ENCODE data around the gene CRKL.

CRKL gene

DNA sequence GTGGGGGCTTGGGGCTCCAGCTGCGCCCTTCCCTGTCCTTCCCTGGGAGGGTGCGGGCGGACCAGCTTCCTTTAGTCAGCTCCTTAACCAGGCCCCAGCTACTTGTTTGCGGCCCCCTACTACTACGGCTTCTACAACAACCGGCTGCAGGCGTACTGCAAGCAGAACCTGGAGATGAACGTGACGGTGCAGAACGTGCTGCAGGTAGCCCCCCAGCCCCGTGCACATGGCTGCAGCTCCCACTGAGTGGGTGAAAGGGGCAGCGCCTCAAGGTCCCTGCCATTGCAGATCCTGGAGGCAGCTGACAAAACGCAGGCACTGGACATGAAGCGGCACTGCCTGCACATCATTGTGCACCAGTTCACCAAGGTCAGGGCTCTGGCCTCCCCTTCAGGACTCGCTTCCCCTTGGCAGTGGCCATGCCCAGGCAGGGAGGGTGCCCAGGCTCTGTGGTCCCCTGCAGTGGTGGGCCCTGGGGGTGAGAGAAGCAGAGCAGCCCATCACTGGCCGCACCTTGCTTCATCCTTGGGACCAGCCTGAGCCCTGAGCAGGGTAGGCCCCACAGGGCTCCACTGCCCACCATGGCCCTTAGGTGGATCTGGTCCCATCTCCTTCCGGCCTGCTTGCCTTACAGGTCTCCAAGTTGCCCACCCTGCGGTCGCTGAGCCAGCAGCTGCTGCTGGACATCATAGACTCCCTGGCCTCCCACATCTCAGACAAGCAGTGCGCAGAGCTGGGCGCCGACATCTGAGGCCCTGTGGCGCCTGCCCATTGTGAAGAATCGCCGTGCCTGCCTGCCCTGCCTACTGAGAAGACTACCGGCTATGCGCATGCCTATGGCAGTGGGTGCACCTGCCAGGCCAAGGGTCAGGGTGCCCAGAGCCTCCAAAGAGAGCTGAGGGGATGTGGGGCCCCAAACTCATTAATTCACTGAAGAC is 79.7 kb downstream of the CRKL start:
- no peak for DNase-seq (ENCODE audit: low read depth)

DNA sequence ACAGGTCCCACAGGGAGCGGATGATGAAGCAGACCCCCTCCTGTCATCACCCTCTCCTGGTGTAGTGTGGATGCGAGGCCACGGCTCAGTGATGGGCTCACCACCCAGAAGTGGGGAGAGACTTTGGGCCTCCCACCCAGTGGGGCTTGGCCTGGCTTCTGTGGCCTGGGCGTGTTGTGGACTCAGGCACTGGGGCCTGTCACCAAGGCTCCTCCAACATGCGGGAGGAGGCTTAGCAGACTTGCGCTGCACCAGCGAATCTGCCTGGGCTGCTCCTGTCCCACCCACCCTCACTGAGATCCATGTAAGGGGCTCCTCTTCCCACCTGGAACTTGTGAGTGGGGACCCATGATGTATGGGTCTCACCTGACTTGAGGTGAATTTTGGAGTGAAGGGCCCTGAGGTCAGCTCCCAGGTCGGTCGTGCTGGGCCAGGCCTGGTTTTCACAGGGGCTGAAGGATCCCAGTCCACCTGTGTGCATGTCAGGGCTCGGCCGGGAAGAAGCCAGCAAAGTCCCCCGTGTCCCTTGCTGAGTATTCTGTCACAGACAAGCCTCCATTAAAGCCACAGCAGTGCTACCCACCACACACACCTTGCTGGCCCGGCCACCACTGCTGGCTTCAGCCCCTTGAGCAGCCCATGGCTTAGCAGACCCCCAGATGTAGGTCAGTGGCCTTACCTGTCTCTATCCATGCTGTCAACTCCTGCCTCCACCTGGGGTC is 80.5 kb downstream of the CRKL start:
- DNase-seq (ENCODE audit: low read depth): no peak

DNA sequence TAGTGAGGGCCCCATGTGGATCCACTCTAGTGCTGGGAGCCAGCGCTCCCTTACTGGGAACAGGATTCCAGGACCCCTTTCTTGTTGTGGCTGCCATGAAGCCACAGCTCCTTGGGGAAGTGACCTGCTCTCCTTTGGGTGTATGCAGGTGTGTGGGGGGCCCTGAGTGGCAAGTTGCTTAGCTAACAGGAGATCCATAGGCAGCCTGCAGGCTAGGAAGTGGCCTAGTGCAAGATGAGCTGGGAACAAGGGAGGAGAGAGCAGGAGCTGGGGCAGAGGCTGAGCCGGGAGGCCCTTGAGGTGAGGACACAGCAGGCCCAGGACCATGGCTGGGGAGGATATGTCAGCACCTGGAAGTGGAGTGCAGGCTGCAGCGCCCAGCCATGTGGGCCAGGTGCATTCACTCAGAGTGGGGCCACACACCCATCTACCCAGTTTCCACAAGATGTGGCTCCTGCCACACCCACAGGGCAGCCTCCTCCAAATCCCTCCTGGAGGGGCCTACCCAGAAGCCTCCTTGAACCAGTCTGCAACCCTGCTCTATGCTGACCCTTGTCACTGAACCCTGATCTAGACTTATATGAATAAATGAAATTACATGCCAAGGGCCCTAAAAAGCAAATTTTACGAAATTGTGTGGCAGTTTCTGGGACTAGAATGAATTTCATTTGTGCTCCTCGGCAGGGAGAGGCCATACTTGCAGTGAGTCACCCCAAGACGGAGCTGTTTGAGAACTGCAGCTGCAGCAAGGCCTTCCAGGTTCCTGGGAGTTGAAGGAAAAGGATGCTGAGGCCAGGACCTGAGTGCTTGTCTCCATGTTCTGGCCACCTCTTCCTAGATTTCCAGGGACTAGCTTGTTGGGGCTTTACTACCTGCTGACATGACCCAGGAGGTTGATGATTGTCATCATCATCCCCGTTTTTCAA is 81.5 kb downstream of the CRKL start:
- DNase-seq (ENCODE audit: low read depth): no peak

DNA sequence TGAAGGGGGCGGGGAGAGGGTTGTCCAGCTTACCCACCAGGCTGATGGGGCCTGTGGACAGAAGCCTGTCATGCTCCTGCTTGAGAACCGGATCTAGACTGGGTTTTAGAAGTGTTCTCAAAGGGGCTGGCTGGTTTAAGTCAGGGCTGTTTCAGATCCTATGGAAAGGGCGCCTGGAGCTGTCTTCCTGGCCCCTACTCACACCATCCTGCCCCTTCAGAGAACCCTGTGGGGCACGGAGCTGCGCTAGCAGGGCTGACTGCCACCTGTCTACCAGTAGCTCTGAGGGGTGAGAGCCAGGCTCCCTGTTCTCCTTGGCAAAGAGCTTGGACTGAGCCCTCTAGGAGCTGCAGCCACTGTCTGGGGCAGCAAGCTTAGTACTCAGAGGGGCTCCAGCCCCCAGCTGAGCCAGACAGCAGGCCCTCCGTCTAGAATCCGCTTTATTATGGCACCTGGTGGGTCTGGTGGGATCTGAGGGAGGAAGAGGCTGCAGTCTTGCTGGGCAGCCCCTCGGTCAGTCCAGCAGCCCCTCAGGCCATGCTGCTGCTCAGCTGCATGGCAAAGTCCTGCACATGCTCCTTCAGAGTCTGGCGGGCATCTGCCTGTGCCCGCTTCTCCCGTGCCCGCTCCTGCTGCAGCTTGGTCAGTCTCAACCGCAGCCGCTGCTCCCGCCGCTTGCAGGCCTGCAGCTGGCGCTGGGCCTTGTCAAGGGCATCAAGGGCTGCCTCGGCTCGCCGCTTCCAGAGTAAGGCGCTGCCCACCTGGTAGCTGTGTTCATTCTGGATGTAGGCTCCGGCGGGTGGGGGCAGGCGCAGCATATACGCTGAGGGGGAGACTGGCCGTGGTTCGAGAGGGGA is 82.4 kb downstream of the CRKL start:
- DNase-seq (ENCODE audit: low read depth): no peak

DNA sequence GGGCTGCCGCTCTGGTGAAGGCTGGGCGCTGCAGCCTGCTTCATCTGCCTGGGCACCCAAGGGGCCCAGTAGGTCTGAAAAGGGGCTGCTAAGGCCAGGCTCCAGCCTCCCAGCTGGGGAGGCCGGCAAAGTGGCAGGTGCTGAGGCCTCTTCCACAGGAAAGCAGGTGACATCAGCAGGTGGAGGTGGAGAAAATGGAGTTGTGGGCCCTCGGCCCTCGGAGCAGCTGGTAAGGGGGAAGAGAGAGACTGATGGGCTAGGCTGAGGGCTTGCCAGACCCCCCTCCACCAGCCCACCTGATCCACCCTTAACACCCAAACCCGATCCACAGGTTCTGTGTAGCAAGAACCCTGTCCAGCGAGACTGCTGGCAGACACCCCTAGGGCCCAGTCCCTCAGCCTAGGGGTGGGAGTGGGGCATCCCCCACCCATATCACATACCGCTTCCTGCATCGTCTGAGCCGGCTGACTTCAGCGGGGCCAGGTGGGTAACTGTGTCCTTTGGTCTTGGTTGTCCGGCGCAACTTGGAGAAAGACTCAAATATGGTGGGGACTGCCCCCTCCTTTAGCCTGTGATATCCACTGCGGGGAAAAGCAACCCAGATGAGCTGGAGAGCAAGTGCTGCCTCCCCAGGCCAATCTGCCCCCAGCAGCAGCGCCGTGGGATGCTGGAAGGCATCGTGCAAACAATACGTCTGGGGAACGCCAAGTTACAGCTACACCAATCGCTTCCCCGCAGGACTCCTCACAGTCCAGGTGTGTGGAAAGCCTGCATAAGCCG is 83.2 kb downstream of the CRKL start:
- no peak for DNase-seq (ENCODE audit: low read depth)

DNA sequence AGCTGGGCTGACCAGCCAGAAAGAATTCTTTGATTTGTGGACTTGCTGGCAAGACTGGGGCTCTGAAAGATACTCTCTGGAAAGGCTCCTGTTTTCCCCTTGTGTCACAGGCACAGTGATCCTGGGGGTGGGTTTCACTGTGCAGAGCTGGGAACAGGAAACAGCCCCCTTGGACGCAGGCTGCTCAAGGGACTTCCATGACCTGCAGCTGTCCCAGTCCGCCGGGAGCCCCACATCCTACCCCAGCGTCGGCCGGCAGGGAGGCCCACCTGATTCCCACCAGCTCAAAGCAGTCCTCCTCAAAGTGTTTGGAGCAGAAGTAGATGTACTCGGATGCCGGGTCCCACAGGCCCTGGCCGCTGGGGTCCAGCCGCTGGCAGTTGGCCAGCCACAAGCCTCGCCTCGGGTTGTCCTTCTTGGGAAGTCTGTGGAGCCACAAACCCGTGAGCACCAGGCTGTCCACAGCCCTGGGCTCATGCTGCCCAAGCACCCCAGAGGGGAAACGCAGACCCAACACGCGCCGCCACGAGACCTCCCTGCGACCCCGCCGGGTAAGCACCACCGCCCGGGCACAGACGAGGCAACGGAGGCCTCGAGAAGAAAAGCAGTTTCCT is 83.9 kb downstream of the CRKL start:
- DNase-seq (ENCODE audit: low read depth): no peak

DNA sequence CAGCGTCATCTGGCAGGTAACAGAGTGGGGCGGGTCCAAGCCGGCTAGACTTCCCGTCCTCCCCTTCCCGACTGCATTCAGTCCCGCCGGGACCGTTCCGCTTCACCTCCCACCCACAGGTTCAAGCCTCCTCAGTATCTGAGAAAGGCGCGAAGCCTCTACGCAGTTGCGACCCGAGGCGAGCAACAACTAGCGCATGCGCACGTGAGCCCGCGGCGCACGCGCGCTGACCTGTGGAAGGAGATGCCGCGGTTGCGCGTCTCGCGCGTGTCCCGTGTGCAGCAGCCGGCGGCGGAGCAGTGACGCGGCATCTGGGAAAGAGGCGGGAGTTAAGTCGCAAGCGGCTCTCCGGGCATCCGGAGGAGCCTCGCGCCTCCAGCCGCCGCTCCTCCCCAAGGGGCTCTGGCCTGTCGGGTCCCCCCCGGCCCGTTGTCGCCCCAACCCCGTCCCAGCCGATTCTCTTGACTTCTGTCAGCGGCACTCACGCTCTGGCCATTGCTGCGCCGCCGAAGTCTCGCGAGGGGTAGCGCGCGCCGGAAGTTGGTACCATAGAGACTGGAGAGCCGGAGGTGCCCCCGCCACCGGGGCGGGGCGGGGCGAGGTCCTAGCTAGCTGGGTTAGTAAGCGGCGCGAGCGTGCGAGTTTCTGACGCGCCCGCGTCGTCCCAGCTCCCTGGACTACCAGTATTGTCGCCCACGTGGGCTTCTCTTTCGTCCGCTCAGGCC is 84.6 kb downstream of the CRKL start, which contains the start of gene THAP7:
Gene THAP7, minus strand, starts transcription at position 518 of the 725 bp plus-strand sequence. Its CDS starts 207 bp downstream, at position 311.
- peak; percentile 95 for DNase-seq (ENCODE audit: low read depth)
